Mesothelial cell of epicardium (in vitro differentiated cells): Measurements from ENCODE around the gene NAT14. TPM values are rescaled to one million over a fixed set of nuclear protein-coding genes. Genes with fewer than 3 reads are reported as not detected.

ENCODE experiments used
- DNase-seq, 2 experiments: peaks; one replicate each; pipeline ENCODE4 v3.0.0; 2021; ENCODE audit warnings: low spot score in 2 of 2; ENCODE audit not compliant: unreplicated experiment in 2 of 2
- H3K27ac Mint-ChIP-seq: 2 replicates; pipeline ENCODE4 v1.8.0; 2021; ENCODE audit warnings: mixed read lengths
- H3K27me3 Mint-ChIP-seq: 2 replicates; pipeline ENCODE4 v1.8.0; 2021; ENCODE audit warnings: low read depth, mixed read lengths
- H3K36me3 Mint-ChIP-seq: 2 replicates; pipeline ENCODE4 v1.8.0; 2021; ENCODE audit warnings: mixed read lengths
- H3K4me1 Mint-ChIP-seq: 2 replicates; pipeline ENCODE4 v1.8.0; 2021; ENCODE audit warnings: mixed read lengths
- H3K4me3 Mint-ChIP-seq: 2 replicates; pipeline ENCODE4 v1.8.0; 2021; ENCODE audit warnings: mild to moderate bottlenecking, moderate library complexity, mixed read lengths
- H3K9me3 Mint-ChIP-seq: 2 replicates; pipeline ENCODE4 v1.8.0; 2021; ENCODE audit warnings: mixed read lengths
- total RNA-seq: library from RNA; stranded (reverse); gene quantifications from 3 replicates; pipeline ENCODE4 v1.2.1, GENCODE V29; 2021
- TF ChIP-seq, protein P1 (sequence below): fragments of 200-600 bp; sonication (generic); IDR thresholded peaks from one replicate; pipeline ENCODE4 v1.5.0; 2021; ENCODE audit warnings: antibody characterized with exemption; ENCODE audit not compliant: unreplicated experiment

Gene NAT14
- total RNA-seq, 1 donor from 2014 or later: 54.4 TPM

DNA sequence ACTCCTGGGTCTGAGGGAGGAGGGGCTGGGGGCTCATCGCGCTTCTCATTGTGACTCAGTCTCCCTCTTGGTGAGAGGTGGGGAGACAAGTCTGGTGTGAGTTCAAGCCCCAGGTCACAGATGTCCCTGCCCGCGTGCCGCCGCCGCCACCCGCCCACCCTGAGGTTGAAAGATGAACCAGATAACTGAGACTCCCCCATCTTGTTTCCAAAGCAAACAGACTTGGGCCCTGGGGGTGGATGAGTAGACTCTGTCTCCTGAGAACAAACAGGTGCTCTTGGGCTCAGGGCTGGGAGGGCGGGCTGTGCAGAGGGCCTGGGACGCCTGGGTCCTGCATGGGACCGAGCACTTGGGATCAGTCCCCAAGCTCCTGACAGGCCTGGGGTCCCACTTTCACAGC, 51.4 kb downstream of the NAT14 start:
- Mint-ChIP-seq H3K9me3 (no peaks in the 10 kb centered on the region), H3K4me1 (peaks cover 5% of the 10 kb centered on the region), H3K4me3 (no peak overlapping the region), H3K27me3 (no peaks in the 10 kb centered on the region), H3K36me3 (no peaks in the 10 kb centered on the region), H3K27ac (no peak overlapping the region)
- TF ChIP-seq, protein P1, sequence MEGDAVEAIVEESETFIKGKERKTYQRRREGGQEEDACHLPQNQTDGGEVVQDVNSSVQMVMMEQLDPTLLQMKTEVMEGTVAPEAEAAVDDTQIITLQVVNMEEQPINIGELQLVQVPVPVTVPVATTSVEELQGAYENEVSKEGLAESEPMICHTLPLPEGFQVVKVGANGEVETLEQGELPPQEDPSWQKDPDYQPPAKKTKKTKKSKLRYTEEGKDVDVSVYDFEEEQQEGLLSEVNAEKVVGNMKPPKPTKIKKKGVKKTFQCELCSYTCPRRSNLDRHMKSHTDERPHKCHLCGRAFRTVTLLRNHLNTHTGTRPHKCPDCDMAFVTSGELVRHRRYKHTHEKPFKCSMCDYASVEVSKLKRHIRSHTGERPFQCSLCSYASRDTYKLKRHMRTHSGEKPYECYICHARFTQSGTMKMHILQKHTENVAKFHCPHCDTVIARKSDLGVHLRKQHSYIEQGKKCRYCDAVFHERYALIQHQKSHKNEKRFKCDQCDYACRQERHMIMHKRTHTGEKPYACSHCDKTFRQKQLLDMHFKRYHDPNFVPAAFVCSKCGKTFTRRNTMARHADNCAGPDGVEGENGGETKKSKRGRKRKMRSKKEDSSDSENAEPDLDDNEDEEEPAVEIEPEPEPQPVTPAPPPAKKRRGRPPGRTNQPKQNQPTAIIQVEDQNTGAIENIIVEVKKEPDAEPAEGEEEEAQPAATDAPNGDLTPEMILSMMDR: no peak
- DNase-seq: no peak

Other genes with a start within 250 kb of the NAT14 start
- gene PPP6R1, start 226.2 kb upstream of the NAT14 start, total RNA-seq: 70.1 to 73.0 TPM (median 71.5 TPM) in 3 replicates
- gene HSPBP1, start 205.1 kb upstream of the NAT14 start, total RNA-seq: 28.9 to 30.4 TPM (median 29.1 TPM) in 3 replicates
- gene BRSK1, start 201.2 kb upstream of the NAT14 start, total RNA-seq: 38.5 to 46.0 TPM (median 43.4 TPM) in 3 replicates
- gene TMEM150B, start 159.8 kb upstream of the NAT14 start, total RNA-seq: not detected in 3 replicates
- 51.3 to 54.0 TPM (median 51.9 TPM) in 3 replicates for gene KMT5C, start 145.3 kb upstream of the NAT14 start, total RNA-seq
- 7.3 to 11.5 TPM (median 7.3 TPM) in 3 replicates for gene COX6B2, start 130.5 kb upstream of the NAT14 start, total RNA-seq
- 0.13 to 0.34 TPM (median 0.27 TPM) in 3 replicates for gene GARIN5B, start 121.9 kb upstream of the NAT14 start, total RNA-seq
- gene IL11, start 114.7 kb upstream of the NAT14 start, total RNA-seq: 10.0 to 12.9 TPM (median 11.6 TPM) in 3 replicates
- 2.2 to 2.4 TPM (median 2.4 TPM) in 3 replicates for gene TMEM190, start 108.4 kb upstream of the NAT14 start, total RNA-seq
- 2.3 to 2.9 TPM (median 2.3 TPM) in 3 replicates for gene TMEM238, start 100.9 kb upstream of the NAT14 start, total RNA-seq
- 1,773 to 1,819 TPM (median 1,790 TPM) in 3 replicates for gene RPL28, start 99.3 kb upstream of the NAT14 start, total RNA-seq
- 65.3 to 77.0 TPM (median 73.2 TPM) in 3 replicates for gene UBE2S, start 77.4 kb upstream of the NAT14 start, total RNA-seq
- 0.04 TPM in 1 of 3 replicates, not detected in the others for gene SHISA7, start 41.9 kb upstream of the NAT14 start, total RNA-seq
- gene ISOC2, start 23.5 kb upstream of the NAT14 start, total RNA-seq: 35.0 to 39.2 TPM (median 38.6 TPM) in 3 replicates
- not detected in 3 replicates for gene C19orf85, start 20.4 kb upstream of the NAT14 start, total RNA-seq
- 19.0 to 23.1 TPM (median 22.0 TPM) in 3 replicates for gene ZNF628, start 8.6 kb upstream of the NAT14 start, total RNA-seq
- 7.0 to 8.5 TPM (median 7.8 TPM) in 3 replicates for gene SSC5D, start 3.2 kb downstream of the NAT14 start, total RNA-seq
- gene SBK2, start 51.9 kb downstream of the NAT14 start, total RNA-seq: 0.33 to 0.97 TPM (median 0.56 TPM) in 3 replicates
- 0.25 TPM in 1 of 3 replicates, not detected in the others for gene SBK3, start 60.4 kb downstream of the NAT14 start, total RNA-seq
- gene ZNF579, start 95.7 kb downstream of the NAT14 start, total RNA-seq: 35.0 to 35.2 TPM (median 35.1 TPM) in 3 replicates
- 31.3 to 31.7 TPM (median 31.6 TPM) in 3 replicates for gene FIZ1, start 114.3 kb downstream of the NAT14 start, total RNA-seq
- gene ZNF524, start 115.1 kb downstream of the NAT14 start, total RNA-seq: 5.3 to 7.4 TPM (median 5.7 TPM) in 3 replicates
- gene ZNF865, start 120.5 kb downstream of the NAT14 start, total RNA-seq: 18.7 to 21.4 TPM (median 21.2 TPM) in 3 replicates
- gene ZNF784, start 139.4 kb downstream of the NAT14 start, total RNA-seq: 12.8 to 13.7 TPM (median 12.9 TPM) in 3 replicates
- 49.6 to 53.9 TPM (median 50.9 TPM) in 3 replicates for gene ZNF580, start 155.8 kb downstream of the NAT14 start, total RNA-seq
- 42.6 to 47.0 TPM (median 46.9 TPM) in 3 replicates for gene ZNF581, start 158.5 kb downstream of the NAT14 start, total RNA-seq
- gene CCDC106, start 163.0 kb downstream of the NAT14 start, total RNA-seq: 20.8 to 24.0 TPM (median 23.6 TPM) in 3 replicates
- 226 to 245 TPM (median 230 TPM) in 3 replicates for gene U2AF2, start 169.8 kb downstream of the NAT14 start, total RNA-seq
- gene EPN1, start 190.0 kb downstream of the NAT14 start, total RNA-seq: 99.6 to 104 TPM (median 102 TPM) in 3 replicates